Peyer's patch (tissue), 4 donors: ENCODE results near the gene IFT52.

Experiments
- POLR2A ChIP-seq, 2 donors: fragments of 450-650 bp; IDR thresholded peaks; one replicate each; pipeline ENCODE4 v1.5.1; 2017; ENCODE audit warnings: antibody characterized with exemption in 2 of 2, mild to moderate bottlenecking in 2 of 2, moderate library complexity in 2 of 2
- TF ChIP-seq, protein P1 (sequence below), 6 experiments: fragments of 450-650 bp in 4 of 6; fragments of 200-600 bp in 2 of 6; sonication (generic) in 1 of 6; IDR thresholded peaks; one replicate each; pipeline ENCODE4 v1.5.1; 2017 to 2019; ENCODE audit warnings: antibody characterized with exemption in 6 of 6, mild to moderate bottlenecking in 3 of 6, moderate library complexity in 1 of 6

- TF ChIP-seq, protein P1, sequence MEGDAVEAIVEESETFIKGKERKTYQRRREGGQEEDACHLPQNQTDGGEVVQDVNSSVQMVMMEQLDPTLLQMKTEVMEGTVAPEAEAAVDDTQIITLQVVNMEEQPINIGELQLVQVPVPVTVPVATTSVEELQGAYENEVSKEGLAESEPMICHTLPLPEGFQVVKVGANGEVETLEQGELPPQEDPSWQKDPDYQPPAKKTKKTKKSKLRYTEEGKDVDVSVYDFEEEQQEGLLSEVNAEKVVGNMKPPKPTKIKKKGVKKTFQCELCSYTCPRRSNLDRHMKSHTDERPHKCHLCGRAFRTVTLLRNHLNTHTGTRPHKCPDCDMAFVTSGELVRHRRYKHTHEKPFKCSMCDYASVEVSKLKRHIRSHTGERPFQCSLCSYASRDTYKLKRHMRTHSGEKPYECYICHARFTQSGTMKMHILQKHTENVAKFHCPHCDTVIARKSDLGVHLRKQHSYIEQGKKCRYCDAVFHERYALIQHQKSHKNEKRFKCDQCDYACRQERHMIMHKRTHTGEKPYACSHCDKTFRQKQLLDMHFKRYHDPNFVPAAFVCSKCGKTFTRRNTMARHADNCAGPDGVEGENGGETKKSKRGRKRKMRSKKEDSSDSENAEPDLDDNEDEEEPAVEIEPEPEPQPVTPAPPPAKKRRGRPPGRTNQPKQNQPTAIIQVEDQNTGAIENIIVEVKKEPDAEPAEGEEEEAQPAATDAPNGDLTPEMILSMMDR (IDR thresholded peaks at IDR 0.05) = no peak
- TF ChIP-seq POLR2A (IDR thresholded peaks at IDR 0.05) = no peak
Observed at GRCh38 chr20:43544501-43544900, 46.2 kb upstream of the IFT52 start.
